ENCODE data around the gene GPBAR1. TPM values are rescaled to one million over a fixed set of nuclear protein-coding genes. Genes with fewer than 3 reads are reported as not detected.
"Not testable (repeated sequence)": the region's sequence is repeated elsewhere in the genome, so short reads cannot be mapped to it uniquely, and the experiment has no call there.

GPBAR1 gene
- polyA plus RNA-seq, 1 donor = 1.2 TPM

DNA sequence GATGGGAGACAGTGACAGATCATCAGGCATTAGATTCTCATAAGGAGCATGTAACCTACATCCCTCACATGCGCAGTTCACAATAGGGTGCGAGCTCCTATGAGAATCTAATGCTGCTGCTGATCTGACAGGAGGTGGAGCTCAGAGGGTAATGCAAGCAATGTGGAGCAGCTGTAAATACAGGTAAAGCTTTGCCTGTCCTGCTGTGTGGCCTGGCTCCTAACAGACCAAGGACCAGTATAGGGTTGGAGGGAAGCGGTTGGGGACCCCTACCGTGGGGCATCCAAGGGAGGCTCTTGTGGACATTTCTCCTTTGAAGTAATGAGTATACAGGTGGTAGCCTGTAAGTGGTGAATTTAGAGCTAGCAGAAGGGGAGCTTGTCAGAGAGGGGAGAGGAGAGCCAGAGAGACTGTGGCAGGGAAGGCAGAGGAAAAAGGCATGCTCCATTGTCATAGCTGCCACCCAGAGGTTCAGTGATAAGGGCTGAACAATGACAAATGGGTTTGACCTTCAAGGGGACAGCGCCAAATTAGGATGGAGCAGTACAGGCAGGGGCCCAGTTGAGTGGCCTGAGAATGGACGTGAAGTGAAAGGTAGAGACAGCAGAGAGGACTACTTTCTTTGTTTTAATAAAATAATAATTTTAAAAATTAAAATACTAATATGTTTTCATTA is 46.7 kb downstream of the GPBAR1 start:
- no peak for DNase-seq

DNA sequence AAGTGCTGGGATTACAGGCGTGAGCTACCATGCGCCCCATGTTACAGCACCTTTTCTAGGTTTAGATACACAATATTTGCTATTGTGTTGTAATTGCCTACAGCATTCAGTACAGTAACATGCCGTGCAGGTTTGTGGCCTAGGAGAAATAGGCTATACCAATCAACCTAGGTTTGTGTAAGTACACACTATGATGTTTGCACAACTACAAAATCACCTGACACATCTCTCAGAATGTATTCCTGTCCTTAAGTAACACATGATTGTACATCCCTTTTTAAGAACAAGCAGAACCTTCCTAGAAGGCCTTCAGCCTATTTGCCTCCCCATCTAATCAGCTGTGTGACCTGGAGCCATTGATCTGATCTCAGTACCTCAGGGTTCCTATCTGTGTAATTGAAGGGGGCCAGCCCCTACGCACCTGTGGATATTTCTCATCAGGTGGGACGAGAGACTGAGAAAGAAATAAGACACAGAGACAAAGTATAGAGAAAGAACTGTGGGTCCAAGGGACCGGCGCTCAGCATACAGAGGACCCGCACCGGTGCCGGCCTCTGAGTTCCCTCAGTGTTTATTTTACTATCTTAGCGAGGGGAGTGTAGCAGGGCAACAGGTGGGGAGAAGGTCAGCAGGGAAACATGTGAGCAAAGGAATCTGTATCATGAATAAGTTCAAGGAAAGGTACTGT is 50.2 kb downstream of the GPBAR1 start:
- no peak for DNase-seq

DNA sequence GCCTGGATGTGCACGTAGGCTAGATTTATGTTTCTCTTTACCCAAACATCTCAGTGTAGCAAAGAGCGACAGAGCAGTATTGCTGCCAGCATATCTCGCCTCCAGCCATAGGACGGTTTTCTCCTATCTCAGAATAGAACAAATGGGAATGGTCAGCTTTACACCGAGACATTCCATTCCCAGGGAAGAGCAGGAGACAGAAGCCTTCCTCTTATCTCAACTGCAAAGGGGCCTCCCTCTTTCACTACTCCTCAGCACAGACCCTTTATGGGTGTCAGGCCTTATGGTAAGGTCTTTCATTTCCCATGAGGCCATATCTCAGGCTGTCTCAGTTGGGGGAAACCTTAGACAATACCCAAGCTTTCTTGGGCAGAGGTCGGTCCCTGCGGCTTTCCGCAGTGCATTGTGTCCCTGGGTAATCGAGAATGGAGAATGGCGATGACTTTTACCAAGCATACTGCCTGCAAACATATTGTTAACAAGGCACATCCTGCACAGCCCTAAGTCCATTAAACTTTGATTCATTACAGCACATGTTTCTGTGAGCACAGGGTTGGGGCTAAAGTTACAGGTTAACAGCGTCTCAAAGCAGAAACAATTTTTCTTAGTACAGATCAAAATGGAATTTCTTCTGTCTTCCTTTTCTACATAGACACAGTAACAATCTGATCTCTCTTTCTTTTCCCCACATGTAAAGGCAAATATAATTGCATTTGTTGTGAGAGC is 50.9 kb downstream of the GPBAR1 start:
- DNase-seq = not testable (repeated sequence)

DNA sequence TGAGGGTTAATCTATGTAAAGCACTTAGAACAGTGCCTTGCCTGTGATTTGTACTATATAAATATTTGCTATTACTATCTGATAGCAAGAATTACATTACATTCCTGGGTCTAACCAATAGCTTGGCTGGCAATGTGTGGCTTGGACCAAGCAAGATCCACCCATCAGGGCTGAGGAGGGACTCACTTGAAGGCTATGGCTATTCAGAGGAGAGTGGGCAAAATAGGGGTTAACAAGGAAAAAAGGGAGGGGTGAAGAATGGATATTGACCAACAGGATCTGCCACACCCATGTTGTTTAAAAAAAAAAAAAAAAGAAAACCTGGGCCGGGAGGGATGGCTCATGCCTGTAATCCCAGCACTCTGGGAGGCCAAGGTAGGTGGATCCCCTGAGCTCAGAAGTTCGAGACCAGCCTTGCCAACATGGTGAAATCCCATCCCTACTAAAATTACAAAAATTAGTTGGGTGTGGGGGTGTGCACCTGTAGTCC is 51.5 kb downstream of the GPBAR1 start:
- no peak for DNase-seq

DNA sequence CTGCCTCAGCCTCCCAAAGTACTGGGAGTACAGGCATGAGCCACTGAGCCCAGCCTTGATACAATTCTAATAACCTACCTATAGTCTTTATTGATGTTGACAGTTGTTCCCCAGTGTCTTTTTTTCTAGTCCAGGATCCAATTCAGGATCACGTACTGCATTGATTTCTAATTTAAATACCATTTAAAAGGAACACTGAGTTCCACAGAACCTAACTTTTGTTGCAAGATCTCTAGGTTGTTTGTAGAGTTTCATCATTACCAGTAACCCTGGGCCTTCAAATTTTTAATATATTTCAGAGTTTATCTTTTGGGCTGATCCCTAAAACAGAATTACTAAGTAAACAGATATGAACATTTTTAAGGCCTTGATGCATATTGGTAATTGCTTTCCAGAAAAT is 52.5 kb downstream of the GPBAR1 start:
- DNase-seq = no peak

Other genes with a start within 250 kb of the GPBAR1 start
- gene RUFY4, start 191.8 kb upstream of the GPBAR1 start, polyA plus RNA-seq (ENCODE audit: insufficient read length) = 0.32 TPM
- gene CXCR2, start 135.0 kb upstream of the GPBAR1 start, polyA plus RNA-seq (ENCODE audit: insufficient read length) = 0.13 TPM
- not detected for gene CXCR1, start 94.1 kb upstream of the GPBAR1 start, polyA plus RNA-seq (ENCODE audit: insufficient read length)
- 260 TPM for gene ARPC2, start 43.8 kb upstream of the GPBAR1 start, polyA plus RNA-seq (ENCODE audit: insufficient read length)
- 117 TPM for gene AAMP, start 9.1 kb downstream of the GPBAR1 start, polyA plus RNA-seq (ENCODE audit: insufficient read length)
- gene PNKD, start 9.5 kb downstream of the GPBAR1 start, polyA plus RNA-seq (ENCODE audit: insufficient read length) = 86.6 TPM
- gene TMBIM1, start 31.5 kb downstream of the GPBAR1 start, polyA plus RNA-seq (ENCODE audit: insufficient read length) = 88.0 TPM
- 5.0 TPM for gene CATIP, start 95.8 kb downstream of the GPBAR1 start, polyA plus RNA-seq (ENCODE audit: insufficient read length)
- 0.58 TPM for gene SLC11A1, start 121.3 kb downstream of the GPBAR1 start, polyA plus RNA-seq (ENCODE audit: insufficient read length)
- gene CTDSP1, start 138.9 kb downstream of the GPBAR1 start, polyA plus RNA-seq (ENCODE audit: insufficient read length) = 122 TPM
- 23.3 TPM for gene VIL1, start 158.1 kb downstream of the GPBAR1 start, polyA plus RNA-seq (ENCODE audit: insufficient read length)

Data from left kidney (tissue), 2 donors.